T-helper 2 cell treated with Interferon-gamma antibody and Interleukin-4, amounts not matched to agents 100 ng/mL and 5 ng/mL, for 36 hours (primary cell): ENCODE data around the gene IRF7. TPM values are rescaled to one million over a fixed set of nuclear protein-coding genes. Genes with fewer than 3 reads are reported as not detected.
"Not testable (repeated sequence)": the region's sequence is repeated elsewhere in the genome, so short reads cannot be mapped to it uniquely, and the experiment has no call there.

ENCODE experiments used
- intact Hi-C: fragments of 100-400 bp; cut with micrococcal nuclease; formaldehyde crosslinking; loops from one replicate; pipeline ENCODE4 v1.15.1; 2023
- total RNA-seq: library from RNA; stranded (reverse); gene quantifications from 2 replicates; pipeline ENCODE4 v1.2.3, GENCODE V29; 2022

The IRF7 gene
- 50.9 and 55.3 TPM in 2 replicates for total RNA-seq

DNA sequence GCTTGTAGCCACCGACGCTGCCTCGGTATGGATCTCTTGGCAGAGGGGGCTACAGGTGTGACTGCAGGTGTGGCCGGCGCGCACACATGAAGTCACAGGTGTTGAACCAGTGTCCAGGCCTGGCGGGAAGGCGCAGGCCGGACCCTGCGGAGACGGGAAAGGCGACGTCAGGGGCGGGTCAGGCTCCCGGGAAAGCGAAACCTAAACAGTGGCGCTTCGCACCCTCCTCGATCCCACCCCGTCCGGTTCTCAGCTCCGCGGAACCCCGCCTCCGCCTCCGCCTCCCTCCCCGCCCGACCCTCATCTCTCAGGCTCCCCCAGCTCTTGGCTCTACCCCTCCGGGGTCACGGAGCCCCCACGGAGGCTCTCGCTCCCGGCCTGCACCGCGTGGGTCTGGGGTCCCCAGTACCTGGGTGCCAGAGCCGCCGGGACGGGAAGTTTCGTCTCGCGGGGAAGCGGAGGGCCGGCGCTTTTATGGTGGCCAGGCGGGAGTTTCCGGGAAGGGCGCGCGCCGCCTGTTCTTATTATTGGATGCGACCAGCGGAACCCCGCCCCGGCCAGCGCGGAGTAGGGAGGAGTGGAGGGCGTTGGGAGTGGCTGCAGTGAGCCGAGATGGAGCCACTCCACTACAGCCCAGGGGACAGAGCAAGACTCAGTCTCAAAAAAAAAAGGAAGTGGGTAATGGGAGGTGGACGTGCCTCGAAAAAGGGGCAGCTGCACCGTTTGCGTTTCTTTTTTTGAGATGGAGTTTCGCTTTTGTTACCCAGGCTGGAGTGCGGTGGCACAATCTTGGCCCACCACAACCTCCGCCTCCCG is at the start of gene IRF7:
Gene IRF7, minus strand, starts transcription at position 447 of the 816 bp plus-strand sequence. CDS start 586 bp downstream, outside the sequence.
- intact Hi-C loops = loop anchor here (10.0 kb wide), 1 partner anchor 109 kb away; no protein-coding TSS in a partner anchor

DNA sequence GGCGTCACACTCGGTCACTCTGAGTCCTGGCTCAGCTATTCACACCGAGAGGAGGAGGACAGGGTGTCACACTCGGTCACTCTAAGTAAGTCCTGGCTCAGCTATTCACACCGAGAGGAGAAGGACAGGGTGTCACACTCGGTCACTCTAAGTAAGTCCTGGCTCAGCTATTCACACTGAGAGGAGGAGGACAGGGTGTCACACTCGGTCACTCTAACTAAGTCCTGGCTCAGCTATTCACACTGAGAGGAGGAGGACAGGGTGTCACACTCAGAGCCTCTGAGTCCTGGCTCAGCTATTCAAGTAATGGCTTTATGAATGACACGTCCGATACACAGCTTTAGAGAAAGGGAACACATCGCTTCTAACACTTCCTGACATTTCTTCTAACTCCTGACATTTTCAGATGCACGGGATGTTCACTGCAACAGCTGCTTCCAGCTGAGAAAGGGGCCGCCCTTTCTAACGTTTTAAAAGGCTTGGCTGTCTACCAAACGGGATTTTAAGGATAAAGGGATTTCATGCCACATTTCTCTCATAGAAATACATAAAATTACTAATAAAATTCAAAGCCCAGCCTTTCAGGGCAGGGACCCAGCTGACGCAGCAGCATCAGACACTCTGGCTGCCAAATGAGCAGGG is 49.4 kb upstream of the IRF7 start:
- intact Hi-C loops = no loop called here

DNA sequence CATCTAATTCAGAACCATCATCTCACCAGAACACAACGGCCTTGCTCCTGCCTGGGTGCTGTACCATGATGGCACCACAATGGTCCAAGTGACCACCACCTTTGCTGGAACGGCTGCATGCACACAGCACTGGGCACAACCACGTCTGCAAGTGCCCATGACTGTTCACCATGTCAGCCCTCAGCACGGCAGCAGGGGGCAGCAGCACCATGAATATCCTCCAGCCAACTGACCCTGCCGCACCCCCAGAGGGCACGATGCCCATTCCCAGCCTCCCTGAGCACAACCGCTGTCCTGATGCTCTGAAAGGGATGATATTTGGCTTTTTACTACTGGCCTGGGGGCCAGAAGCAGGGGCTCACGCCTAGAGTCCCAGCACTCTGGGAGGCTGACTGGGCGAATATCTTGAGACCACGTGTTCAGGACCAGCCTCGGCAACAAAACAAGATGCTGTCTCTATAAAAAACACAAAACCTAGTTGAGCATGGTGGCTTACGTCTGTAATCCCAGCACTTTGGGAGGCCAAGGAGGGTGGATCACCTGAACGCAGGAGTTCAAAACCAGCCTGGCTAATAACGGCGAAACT is 47.0 kb upstream of the IRF7 start:
- intact Hi-C loops = loop anchor here (1.0 kb wide), 1 partner anchor 61 kb away; no protein-coding TSS in a partner anchor

DNA sequence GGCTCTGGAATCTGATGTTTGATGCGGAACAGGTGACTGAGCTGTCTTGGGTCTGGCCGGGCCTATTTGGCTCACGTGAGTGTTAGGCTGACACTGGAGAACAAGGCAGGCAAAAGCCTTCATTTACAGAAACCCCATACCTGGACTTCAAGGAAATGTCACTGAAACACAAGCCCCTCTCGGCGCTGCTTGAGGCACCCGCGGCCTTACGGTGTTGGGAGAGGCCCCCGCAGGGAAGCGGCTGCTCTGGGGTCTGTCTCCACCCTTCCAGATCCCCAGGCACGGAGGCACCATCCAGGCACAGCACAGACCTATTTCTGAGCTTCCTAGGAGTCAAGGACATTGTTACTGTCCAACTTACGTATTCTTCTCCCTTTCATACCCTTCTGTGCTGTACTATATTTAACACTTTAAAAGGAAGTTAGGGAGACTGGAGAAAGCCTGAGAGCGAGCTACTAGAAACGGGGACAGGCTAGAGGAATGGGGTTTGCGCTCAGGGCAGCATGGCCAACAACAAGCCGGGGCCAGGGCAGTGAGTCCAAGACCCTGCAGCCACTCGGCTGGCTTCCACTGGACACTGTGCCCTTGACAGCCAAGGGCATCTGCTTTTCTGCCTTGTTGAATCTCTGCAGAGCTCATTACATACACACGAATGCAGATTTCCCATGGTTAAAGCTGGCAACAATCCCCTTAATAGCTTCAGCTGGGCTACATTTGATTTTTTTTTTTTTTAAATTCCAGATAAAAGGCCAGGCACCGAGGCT is 45.1 kb upstream of the IRF7 start:
- intact Hi-C loops = no loop called here

DNA sequence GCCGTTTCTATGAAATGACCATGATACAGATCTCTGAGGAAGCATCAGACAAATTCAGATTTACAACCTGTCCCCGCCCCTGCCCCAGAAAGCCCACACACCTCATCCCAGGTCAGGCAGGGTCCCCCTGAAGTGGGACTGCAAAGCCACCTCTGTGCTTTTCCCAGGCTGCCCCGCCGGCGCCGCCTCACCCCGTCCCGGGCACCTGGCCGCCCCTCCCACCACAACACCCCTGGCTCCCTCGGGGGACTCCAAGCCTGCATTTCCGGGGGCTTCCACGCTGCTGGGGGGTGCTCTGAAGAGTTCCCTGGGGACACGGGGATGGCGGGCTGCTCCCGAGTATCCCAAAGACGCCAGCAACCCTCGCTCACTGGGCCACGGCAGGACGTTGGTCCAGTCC is 44.5 kb upstream of the IRF7 start:
- intact Hi-C loops = no loop called here

DNA sequence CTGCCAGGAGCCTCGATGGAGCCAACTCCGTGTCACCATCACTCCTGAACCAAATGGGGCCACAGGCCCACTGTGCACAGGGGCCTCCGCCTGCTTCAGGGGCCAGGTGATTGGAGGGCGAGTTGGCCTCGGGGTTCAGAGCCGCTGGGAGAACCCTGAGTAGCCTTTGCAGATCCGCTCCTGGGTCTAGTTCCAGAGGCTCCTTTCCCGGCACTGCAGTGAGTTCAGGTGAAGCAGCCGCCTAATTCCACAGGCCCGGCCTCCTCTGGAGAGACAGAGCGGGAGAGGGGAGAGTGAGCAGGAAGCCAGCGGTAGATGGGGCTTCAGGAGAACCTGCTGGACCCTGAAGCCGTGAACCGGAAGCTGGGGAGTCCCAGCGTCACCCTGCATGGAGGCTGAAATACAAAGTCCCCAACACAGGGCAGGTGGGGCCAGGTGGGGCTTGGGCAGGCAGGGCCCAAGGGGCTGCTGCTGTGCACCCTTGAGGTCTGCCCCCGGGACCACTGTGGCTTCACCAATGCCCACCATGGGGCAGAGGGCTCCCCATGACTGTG is 43.9 kb upstream of the IRF7 start:
- intact Hi-C loops = no loop called here

DNA sequence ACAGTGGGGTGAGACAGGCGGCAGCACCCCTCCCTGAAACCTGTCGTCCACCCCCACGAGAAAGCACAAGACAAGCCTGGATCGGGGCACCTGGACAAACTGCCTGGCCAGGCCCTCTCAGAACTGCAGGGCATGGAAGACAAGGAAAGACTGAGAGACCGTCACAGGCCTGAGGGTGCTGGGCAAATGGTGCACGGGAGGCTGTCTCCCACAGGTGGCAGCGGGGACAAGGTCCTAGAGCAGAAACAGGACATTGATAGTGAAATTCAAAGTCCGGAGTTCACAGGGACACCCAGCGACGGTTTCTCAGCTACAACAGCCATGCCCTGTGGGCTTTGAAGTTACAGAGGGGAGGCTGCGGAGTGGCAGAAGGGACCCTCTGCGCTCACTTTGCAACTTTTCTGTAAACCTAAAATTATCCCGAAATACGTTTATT is 42.0 kb upstream of the IRF7 start:
- intact Hi-C loops = no loop called here

DNA sequence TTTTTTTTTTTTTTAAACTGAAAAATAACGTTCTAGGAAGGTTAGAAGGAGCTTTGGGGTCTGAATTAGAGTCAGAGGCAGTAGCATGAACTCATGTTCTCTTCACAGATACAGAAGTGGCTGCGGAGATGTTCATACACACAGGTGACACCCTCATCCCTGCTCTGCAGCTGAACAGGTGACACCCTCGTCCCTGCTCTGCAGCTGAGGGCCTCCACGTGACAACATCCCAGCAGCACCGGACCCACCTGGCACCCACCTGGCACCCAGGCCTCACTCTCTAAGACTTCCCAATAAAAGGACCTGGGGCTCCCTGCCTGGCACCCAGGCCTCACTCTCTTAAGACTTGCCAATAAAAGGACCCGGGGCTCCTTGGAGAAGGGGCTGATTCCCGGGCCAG is 41.1 kb upstream of the IRF7 start:
- intact Hi-C loops = no loop called here

DNA sequence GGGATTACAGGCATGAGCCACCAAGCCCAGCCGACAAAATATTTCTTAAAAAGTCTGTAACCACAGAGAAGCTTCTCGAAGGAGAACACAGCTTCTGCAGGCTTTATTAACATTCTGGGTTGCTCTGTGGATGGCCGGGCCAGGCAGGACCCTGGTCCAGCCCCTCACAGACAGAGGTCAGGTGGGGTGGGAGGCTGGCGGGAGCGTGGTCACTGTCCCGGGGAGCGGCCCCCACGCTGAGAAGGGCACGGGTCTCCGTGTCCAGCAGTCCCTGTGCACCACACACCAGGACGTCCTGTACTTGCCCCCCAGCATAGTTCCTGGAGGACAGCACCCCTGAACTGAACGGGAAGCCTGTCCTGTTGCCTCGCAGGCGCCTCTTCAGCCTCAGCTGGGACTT is 40.7 kb upstream of the IRF7 start:
- intact Hi-C loops = no loop called here

DNA sequence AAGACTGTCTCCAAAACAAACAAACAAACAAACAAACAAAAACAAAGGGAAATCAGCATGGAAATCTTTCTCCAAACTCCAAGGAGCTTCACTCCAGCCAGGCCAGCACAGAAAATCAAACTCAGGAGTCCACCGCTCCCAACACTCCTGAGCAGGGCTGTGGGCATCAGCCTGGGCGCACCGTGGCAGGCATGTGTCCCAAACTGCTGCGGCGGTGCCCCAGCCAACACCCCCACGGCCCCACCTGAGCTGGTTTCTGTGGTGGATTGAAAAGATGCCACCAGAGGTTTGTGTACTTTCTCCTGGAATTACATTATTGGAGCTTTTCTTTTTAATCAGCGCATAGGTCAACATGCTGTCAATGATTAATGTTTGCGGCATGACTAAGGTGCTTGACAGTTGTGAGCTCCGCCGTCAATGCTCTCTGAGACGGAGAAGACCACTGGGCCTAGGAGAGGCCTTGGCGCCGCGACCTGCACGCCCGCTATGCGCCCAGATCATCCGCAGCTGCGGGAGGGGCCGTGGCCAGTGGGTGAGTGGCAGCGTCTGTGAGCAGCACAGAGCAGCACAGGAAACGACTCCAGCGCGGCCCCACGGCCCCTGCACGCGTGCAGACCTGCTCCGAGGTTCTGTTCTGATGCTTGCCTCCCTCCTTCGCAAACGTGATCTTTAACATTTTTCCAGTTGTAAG is 39.4 kb upstream of the IRF7 start:
- intact Hi-C loops = no loop called here

DNA sequence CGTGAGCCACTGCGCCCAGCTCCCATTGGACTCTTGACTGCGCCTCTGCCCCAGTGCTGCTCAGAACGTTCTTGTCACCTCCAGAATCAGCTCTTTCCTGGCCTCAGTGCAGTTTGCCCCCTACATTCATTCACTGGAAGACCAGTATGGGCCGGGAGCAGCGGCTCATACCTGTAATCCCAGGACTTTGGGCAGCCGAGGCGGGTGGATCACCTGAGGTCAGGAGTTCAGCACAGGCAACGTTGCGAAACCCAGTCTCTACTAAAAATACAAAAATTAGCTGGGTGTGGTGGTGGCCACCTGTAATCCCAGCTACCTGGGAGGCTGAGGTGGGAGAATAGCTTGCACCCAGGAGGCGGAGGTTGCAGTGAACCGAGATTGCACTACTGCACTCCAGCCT is 38.7 kb upstream of the IRF7 start:
- intact Hi-C loops = not testable (repeated sequence)

DNA sequence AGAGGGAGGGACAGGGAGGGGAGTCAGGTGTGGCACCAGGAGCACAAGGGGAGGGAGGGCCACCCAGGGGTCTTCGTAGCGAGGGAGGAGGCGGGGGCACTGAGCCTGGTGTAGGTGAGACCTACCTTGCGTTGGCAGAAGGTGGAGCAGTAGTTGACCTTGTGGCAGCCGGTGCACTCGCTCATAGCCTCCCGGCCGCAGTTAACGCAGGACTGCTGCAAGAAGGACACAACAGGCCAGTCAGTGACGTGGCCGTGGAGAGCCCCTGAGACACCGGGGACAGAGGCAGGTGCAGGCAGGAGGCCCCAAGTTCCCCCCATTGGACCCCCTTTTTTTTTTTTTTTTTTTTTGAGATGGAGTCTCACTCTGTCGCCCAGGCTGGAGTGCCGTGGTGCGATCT is 38.1 kb upstream of the IRF7 start:
- intact Hi-C loops = no loop called here

DNA sequence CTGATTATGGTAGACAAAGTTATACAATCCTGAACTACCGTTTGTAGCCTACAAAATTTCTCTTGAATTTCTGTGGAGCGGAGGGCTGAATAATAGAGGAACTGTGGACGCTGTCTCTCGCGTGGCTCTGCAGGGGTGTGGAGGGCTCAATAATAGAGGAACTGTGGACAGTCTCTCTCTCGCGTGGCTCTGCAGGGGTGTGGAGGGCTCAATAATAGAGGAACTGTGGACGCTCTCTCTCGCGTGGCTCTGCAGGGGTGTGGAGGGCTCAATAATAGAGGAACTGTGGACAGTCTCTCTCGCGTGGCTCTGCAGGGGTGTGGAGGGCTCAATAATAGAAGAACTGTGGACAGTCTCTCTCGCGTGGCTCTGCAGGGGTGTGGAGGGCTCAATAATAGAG is 37.4 kb upstream of the IRF7 start:
- intact Hi-C loops = not testable (repeated sequence)

DNA sequence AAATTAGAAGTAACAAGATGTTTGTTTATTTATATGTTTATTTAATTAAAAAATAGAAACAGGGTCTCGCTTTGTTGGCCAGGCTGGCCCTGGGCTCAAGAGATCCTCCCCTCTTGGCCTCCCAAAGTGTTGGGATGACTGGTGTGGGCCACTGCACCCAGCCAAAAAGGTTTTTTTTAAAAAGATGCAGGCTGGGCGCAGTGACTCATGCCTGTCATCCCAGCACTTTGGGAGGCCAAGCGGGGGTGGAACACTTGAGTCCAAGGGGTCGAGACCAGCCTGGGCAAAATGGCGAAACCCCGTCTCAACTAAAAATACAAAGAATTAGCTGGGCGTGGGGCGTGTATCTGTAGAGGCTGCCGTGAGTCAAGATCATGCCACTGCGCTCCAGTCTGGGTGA is 34.7 kb upstream of the IRF7 start:
- intact Hi-C loops = no loop called here

DNA sequence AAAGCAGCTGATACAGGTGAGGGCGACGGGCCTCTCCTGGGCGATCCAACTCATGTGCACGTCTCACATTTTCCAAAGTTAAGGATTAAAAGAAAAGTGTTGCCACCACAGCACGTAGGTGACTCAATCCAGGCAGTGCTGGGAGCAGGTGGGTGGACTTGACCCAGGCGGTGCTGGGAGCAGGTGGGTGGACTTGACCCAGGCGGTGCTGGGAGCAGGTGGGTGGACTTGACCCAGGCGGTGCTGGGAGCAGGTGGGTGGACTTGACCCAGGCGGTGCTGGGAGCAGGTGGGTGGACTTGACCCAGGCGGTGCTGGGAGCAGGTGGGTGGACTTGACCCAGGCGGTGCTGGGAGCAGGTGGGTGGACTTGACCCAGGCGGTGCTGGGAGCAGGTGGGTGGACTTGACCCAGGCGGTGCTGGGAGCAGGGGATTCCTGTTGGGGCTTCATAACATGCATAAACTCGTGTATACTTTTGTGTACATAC is 32.0 kb upstream of the IRF7 start:
- intact Hi-C loops = not testable (repeated sequence)

DNA sequence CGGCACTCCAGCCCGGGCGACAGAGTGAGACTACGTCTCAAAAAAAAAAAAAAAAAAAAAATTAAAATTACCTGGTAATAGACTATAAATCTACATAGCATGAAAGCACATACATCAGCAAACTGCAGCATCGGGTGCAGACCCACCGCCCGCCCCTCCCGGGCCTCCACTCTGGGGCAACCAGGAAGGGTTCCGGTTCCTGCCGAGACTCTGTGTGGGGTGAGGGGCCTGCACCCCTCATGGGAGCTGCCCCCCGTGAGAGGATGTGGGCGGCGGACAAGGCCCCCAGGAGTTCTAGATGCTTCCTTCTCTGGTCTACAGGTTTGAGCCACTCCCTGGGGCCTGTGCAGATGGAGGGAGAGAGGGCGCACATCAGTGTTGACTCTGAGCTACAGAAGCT is 30.5 kb upstream of the IRF7 start:
- intact Hi-C loops = no loop called here

DNA sequence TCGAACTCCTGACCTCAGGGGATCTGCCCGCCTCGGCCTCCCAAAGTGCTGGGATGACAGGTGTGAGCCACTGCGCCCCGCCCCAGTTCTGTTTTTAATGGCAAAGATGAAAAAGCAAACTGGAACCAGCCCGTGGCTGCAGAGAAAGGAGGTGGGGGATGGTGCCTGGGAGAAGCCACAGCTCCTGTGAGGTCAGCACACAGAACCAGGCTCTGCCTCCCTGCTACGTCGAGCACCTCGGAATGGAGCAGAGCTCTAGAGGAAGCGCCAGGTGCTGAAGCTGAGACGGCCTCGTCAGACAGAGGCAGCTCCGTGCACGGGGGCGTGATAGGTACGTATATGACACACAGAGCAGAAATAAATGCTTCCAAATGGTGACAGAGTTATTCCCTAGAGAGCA is 29.8 kb upstream of the IRF7 start:
- intact Hi-C loops = no loop called here

DNA sequence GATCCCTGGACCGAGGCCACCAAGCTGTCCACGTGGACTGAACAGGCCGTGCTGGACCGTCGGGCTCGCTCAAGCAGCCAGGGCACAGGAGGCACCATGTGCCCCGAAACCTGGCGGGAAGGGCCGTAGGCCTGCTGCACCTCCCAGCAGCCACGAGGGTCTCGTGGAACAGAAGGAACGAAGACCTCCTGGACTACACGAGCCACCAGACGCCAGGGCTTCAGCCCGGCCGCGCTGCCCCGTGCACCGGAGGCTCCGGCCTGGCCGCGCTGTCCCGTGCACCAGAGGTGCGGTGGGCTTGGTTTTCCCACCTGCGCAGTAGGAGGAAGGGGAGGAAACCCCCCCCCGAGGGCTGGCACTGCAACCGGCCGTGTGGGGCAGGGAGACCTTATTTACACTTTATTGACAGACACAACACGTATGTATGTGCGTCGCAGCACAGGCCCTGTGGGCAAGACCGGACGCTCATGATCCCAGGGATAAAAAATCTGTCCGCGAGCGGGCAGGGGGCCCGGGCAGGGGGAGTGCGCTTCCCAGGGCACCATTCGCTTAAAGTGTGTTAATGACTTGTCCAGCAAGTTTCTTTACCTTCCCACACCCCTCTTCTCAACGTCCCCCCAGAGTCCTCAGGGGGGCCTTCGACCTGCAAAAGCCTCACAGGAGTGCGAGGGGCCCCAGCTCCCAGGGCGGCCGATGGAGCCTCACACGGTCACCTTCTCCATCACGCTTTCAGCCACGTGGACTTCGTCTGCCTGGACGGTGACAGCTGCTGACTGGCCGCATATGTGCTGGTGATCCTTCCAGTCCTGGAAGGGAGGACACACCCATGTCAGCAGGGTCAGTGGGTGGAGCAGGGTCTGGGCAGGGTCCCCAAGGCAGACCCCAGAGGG is 28.3 kb upstream of the IRF7 start:
- intact Hi-C loops = no loop called here

DNA sequence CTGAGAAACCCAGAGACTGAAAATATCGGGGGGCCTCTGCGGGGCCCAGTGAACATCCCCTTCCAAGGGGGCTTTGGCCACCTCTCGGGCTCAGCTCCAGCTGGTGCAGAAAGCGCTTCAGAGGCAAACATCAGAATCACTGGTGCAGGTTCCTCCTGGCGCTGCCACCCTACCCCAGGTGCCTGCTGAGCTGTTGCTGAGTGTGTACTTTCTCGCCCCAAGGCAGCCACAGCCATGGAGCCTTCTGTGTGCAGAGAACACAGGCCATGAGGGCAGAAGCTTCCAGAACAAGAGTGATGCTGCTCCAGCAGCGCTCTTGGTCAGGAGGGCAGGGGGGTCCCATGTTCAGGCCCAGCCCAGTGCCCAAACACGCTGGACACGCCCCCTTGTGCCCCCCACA is 27.6 kb upstream of the IRF7 start:
- intact Hi-C loops = no loop called here
